GM20431 (cell line): ENCODE data around the gene ACYP2.

ENCODE experiments used
- in situ Hi-C: fragments of 300-500 bp; cut with MseI, MboI; formaldehyde crosslinking; loops from one replicate; pipeline ENCODE4 v1.15.0; 2020; ENCODE audit warnings: low sequenced_read_pairs; ENCODE audit not compliant: unreplicated experiment

The ACYP2 gene

GRCh38 chr2:54348646-54349045 lies 233.2 kb downstream of the ACYP2 start:
- in situ Hi-C loops: no loop called here

GRCh38 chr2:54350426-54350825 lies 235.0 kb downstream of the ACYP2 start:
- in situ Hi-C loops: no loop called here

GRCh38 chr2:54353216-54353615 lies 237.8 kb downstream of the ACYP2 start:
- in situ Hi-C loops: no loop called here
